C4-2B (cell line): ENCODE measurements around the gene DDAH2.
"Not testable (repeated sequence)": the region's sequence is repeated elsewhere in the genome, so short reads cannot be mapped to it uniquely, and the experiment has no call there.

Experiments
- CTCF ChIP-seq: fragments of 450-650 bp; conservative IDR thresholded peaks from 2 replicates; pipeline ENCODE4 v1.5.1; 2017; ENCODE audit warnings: mild to moderate bottlenecking
- ZFX ChIP-seq: fragments of 450-650 bp; IDR thresholded peaks from 2 replicates; pipeline ENCODE4 v1.6.1; 2017

- not testable (repeated sequence) for TF ChIP-seq CTCF, ZFX
Measured at GRCh38 chr6:31709157-31709556, 19.9 kb downstream of the DDAH2 start.
